Neural cell (in vitro differentiated cells): ENCODE measurements around the gene DDX54.

Experiments used
- EP300 ChIP-seq: fragments of 450-650 bp; conservative IDR thresholded peaks from 2 replicates; pipeline ENCODE4 v1.6.1; 2014; ENCODE audit warnings: antibody characterized with exemption, mild to moderate bottlenecking, moderate library complexity; ENCODE audit not compliant: poor library complexity, severe bottlenecking
- EZH2 ChIP-seq: fragments of 200-600, 300-800 bp; shearing (Covaris generic), sonication (generic); IDR thresholded peaks from 2 replicates; pipeline ENCODE4 v1.6.1; 2014; ENCODE audit warnings: antibody characterized with exemption, low read length, borderline replicate concordance, mild to moderate bottlenecking; ENCODE audit not compliant: insufficient read depth, poor library complexity, severe bottlenecking
- MXI1 ChIP-seq: fragments of 450-650 bp; conservative IDR thresholded peaks from 2 replicates; pipeline ENCODE4 v1.6.1; 2014; ENCODE audit warnings: antibody characterized with exemption, mild to moderate bottlenecking; ENCODE audit not compliant: poor library complexity, severe bottlenecking
- POLR2AphosphoS5 ChIP-seq: IDR thresholded peaks from 2 replicates; pipeline ENCODE4 v1.6.1; 2012
- RAD21 ChIP-seq: fragments of 450-650 bp; conservative IDR thresholded peaks from 2 replicates; pipeline ENCODE4 v1.6.1; 2014; ENCODE audit warnings: antibody characterized with exemption, mild to moderate bottlenecking, moderate library complexity
- SMC3 ChIP-seq: fragments of 450-650 bp; conservative IDR thresholded peaks from 2 replicates; pipeline ENCODE4 v1.6.1; 2014; ENCODE audit warnings: antibody characterized with exemption, mild to moderate bottlenecking, moderate library complexity; ENCODE audit not compliant: poor library complexity
- TAF1 ChIP-seq: IDR thresholded peaks from 2 replicates; pipeline ENCODE4 v1.6.1; 2012; ENCODE audit warnings: low read depth
- TF ChIP-seq, protein P1 (sequence below): fragments of 450-650 bp; IDR thresholded peaks from 2 replicates; pipeline ENCODE4 v1.5.1; 2014; ENCODE audit warnings: antibody characterized with exemption, mild to moderate bottlenecking, moderate library complexity; ENCODE audit not compliant: poor library complexity, severe bottlenecking
- TF ChIP-seq, protein P2 (sequence below): IDR thresholded peaks from 2 replicates; pipeline ENCODE4 v1.6.1; 2012; ENCODE audit warnings: borderline replicate concordance

DNA sequence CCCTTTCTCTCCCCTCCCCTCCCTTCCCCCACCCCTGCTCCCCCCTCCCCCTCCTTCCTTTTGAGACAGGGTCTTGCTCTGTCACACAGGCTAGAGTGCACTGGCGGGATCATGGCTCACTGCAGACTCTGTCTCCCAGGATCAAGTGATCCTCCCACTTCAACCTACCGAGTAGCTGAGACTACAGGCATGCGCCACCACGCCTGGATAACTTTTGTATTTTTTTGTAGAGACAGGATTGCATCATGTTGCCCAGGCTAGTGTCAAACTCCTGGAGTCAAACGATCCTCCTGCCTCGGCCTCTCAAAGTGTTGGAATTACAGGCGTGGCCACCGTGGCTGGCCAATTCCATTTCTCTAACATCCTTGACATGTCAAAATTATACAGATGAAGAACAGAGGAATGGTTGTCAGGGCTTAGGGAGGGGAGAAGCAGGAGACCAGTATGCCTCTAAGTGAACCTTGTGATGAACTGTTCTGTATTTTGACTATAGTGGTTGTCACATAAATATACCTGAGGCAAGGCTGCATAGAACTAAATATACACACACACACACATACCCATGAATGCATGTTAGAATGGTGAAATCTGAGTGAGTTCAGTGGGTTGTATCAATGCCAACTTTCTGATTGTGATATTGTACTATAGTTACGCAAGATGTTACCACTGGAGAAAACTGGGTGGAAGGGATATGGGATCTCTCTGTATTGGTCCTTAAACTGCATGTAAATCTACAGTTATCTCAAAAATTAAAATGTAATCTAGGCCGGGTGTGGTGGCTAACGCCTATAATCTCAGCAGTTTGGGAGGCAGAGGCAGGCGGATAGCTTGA lies 39.3 kb downstream of the DDX54 start:
- TF ChIP-seq, protein P1, sequence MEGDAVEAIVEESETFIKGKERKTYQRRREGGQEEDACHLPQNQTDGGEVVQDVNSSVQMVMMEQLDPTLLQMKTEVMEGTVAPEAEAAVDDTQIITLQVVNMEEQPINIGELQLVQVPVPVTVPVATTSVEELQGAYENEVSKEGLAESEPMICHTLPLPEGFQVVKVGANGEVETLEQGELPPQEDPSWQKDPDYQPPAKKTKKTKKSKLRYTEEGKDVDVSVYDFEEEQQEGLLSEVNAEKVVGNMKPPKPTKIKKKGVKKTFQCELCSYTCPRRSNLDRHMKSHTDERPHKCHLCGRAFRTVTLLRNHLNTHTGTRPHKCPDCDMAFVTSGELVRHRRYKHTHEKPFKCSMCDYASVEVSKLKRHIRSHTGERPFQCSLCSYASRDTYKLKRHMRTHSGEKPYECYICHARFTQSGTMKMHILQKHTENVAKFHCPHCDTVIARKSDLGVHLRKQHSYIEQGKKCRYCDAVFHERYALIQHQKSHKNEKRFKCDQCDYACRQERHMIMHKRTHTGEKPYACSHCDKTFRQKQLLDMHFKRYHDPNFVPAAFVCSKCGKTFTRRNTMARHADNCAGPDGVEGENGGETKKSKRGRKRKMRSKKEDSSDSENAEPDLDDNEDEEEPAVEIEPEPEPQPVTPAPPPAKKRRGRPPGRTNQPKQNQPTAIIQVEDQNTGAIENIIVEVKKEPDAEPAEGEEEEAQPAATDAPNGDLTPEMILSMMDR = no peak
- TF ChIP-seq POLR2AphosphoS5 (no peak), RAD21 (no peak), MXI1 (no peak), SMC3 (no peak), EP300 (no peak), EZH2 (no peak), TAF1 (no peak)
- TF ChIP-seq, protein P2, sequence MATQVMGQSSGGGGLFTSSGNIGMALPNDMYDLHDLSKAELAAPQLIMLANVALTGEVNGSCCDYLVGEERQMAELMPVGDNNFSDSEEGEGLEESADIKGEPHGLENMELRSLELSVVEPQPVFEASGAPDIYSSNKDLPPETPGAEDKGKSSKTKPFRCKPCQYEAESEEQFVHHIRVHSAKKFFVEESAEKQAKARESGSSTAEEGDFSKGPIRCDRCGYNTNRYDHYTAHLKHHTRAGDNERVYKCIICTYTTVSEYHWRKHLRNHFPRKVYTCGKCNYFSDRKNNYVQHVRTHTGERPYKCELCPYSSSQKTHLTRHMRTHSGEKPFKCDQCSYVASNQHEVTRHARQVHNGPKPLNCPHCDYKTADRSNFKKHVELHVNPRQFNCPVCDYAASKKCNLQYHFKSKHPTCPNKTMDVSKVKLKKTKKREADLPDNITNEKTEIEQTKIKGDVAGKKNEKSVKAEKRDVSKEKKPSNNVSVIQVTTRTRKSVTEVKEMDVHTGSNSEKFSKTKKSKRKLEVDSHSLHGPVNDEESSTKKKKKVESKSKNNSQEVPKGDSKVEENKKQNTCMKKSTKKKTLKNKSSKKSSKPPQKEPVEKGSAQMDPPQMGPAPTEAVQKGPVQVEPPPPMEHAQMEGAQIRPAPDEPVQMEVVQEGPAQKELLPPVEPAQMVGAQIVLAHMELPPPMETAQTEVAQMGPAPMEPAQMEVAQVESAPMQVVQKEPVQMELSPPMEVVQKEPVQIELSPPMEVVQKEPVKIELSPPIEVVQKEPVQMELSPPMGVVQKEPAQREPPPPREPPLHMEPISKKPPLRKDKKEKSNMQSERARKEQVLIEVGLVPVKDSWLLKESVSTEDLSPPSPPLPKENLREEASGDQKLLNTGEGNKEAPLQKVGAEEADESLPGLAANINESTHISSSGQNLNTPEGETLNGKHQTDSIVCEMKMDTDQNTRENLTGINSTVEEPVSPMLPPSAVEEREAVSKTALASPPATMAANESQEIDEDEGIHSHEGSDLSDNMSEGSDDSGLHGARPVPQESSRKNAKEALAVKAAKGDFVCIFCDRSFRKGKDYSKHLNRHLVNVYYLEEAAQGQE = no peak
